HG03025 (cell line): Measurements from ENCODE around the gene NECTIN4.

Experiments used
- ATAC-seq: cut with Tn5 transposase; IDR thresholded peaks from one replicate; pipeline ENCODE4 v1.9.1; 2021; ENCODE audit warnings: mild to moderate bottlenecking, moderate library complexity; ENCODE audit not compliant: unreplicated experiment, low FRiP score

The NECTIN4 gene

GRCh38 chr1:161083748-161084596 is 5.4 kb downstream of the NECTIN4 start:
- no peak for ATAC-seq

- ATAC-seq: no peak
Observed at GRCh38 chr1:161082996-161083747, 6.2 kb downstream of the NECTIN4 start.

GRCh38 chr1:161082483-161082882 is 6.9 kb downstream of the NECTIN4 start:
- no peak for ATAC-seq

- no peak for ATAC-seq
Observed at GRCh38 chr1:161081519-161081918, 7.8 kb downstream of the NECTIN4 start.

GRCh38 chr1:161080441-161081405 is 8.6 kb downstream of the NECTIN4 start:
- no peak for ATAC-seq

GRCh38 chr1:161079436-161080110 is 9.8 kb downstream of the NECTIN4 start:
- no peak for ATAC-seq

- no peak for ATAC-seq
Observed at GRCh38 chr1:161077426-161077825, 11.9 kb downstream of the NECTIN4 start.

GRCh38 chr1:161076410-161076809 is 12.9 kb downstream of the NECTIN4 start:
- ATAC-seq: no peak

- no peak for ATAC-seq
Observed at GRCh38 chr1:161074676-161075368, 14.5 kb downstream of the NECTIN4 start.

GRCh38 chr1:161073474-161074121 is 15.8 kb downstream of the NECTIN4 start:
- ATAC-seq: no peak

- ATAC-seq: no peak
Observed at GRCh38 chr1:161072751-161073449, 16.5 kb downstream of the NECTIN4 start.

GRCh38 chr1:161071886-161072371 is 17.4 kb downstream of the NECTIN4 start:
- no peak for ATAC-seq

GRCh38 chr1:161070761-161071160 is 18.6 kb downstream of the NECTIN4 start:
- no peak for ATAC-seq

- peak; percentile 80 for ATAC-seq
Observed at GRCh38 chr1:161069731-161070270, 19.6 kb downstream of the NECTIN4 start, which contains the start of gene ARHGAP30. TSS of gene ARHGAP30 (minus strand) at chr1:161069891. CDS start at chr1:161069624, 267 bp downstream.

GRCh38 chr1:161069241-161069640 is 20.1 kb downstream of the NECTIN4 start:
- no peak for ATAC-seq

- peak; percentile 46 for ATAC-seq
Observed at GRCh38 chr1:161068306-161069234, 20.8 kb downstream of the NECTIN4 start.

- ATAC-seq: no peak
Observed at GRCh38 chr1:161066694-161067093, 22.7 kb downstream of the NECTIN4 start.
